GM19099 (cell line): Measurements from ENCODE around the gene AK9.

ENCODE experiments used
- POLR2A ChIP-seq: IDR thresholded peaks from 3 replicates; pipeline ENCODE4 v1.6.1; 2011; ENCODE audit warnings: low read depth; ENCODE audit not compliant: insufficient read length; ENCODE audit errors: extremely low read depth

The AK9 gene

DNA sequence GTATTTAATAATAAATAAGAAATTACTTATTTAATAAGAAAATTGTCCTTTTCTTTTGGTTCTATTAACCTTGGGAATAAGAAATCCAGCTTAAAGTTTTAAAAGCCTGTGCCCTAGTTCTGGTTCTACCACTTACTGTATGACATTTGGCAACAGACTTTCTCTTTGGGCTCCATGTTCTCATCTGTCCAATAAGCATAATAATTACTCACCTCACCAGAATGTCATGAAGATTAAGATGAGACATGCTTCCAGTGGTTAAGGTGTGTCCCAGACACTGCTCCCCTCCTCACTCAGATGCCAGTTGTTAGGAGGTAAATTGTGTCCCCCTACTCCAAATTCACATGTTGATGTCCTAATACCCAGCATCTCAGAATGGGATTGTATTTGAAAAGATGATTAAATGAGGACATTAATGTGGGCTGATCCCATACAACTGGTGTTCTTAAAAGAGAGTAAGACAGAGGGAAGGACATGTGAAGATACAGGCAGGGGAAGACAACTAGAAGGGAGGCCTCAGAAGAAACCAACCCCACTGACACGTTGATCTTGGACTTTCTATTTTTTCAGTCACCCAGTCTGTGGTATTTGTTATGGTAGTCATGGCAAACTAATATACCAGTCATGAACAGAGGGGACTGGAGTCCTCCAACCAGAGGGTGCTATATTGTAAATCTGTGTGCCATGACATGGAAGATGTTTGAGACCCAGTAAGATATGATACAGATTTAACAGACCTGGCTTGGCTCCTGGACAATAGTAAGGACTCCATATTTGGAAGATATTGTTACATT, 229.1 kb downstream of the AK9 start:
- no peak for TF ChIP-seq POLR2A

DNA sequence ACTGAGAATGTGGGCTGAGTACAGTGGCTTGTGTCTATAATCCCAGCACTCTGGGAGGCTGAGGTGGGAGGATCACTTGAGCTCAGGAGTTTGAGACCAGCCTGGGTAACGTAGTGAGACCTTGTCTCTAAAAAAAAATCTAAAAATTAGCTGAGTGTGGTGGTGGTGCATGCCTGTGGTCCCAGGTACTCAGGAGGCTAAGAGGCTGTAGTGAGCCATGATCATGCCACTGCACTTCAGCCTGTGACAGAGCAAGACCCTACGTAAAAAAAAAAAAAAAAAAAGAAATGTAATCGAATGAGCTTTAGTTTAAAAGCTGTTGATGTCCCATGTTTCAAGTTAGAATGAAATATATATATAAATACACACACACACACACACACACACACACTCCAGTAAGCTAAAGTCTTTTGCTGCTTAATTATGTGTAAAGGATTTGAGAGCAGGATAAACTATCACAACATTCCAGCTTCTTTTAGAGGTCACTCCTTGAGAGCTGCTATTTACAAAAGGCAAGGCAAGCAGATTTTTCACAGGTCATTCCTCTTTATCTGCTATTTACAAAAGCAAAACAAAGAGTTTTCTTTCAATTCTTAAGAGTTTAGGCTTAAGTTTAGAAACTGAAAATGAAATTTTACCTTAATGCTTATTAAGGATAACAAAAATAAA, 230.7 kb downstream of the AK9 start:
- no peak for TF ChIP-seq POLR2A

DNA sequence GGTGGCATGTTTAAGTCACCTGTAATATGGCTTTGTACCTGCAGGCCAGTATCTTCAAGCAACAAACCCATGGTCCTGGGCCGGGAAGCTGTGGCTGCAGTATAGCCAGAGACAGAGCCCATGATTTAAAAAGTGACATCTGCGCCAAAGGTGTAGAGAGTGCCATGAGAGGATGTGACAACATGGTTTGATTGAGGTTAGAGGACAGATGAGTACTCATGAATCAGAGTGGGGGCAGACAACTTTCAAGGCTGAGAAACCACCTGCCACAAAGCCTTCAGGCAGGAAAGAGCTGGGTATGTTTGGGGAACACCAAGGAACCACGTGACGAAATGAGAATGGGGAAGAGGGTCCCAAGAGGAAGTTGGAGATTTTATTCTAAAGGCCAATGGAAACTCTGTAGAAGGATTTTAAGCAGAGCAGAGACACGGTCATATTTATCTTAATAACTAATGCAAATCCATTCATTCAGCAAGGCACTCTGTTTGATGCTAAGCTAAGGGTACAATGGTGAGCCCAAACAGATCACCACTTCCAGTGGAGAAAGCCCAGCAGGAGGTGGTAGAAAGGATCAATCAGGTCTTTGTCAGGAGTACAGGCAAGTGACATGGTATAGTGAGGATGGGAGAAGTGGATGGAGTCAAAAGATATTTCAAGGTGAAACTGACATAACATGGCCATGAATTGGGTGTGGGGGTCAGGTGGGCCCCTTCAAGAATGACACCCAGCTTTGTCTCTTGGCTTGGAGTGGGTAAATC, 232.0 kb downstream of the AK9 start:
- TF ChIP-seq POLR2A, result no peak

DNA sequence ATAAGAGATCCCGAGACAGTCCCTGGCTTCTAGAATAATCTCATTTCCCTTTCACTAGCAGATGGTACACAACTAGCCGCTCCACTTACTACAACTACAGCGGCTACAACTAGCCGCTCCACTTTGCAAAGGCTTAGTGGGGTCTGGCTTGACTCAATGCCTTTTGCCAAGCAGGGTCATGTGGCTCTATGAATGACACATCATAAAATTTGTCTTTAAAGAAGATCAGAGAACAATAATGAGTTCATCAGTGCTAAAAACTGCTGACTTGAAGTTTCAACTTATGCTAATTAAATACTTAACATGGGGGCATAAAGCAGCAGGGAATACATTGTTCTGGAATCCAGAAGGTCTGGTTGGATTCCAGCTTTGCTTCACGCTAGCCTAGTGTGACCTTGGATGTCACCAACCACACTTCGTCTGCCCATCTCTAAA, 233.4 kb downstream of the AK9 start:
- TF ChIP-seq POLR2A, result no peak

DNA sequence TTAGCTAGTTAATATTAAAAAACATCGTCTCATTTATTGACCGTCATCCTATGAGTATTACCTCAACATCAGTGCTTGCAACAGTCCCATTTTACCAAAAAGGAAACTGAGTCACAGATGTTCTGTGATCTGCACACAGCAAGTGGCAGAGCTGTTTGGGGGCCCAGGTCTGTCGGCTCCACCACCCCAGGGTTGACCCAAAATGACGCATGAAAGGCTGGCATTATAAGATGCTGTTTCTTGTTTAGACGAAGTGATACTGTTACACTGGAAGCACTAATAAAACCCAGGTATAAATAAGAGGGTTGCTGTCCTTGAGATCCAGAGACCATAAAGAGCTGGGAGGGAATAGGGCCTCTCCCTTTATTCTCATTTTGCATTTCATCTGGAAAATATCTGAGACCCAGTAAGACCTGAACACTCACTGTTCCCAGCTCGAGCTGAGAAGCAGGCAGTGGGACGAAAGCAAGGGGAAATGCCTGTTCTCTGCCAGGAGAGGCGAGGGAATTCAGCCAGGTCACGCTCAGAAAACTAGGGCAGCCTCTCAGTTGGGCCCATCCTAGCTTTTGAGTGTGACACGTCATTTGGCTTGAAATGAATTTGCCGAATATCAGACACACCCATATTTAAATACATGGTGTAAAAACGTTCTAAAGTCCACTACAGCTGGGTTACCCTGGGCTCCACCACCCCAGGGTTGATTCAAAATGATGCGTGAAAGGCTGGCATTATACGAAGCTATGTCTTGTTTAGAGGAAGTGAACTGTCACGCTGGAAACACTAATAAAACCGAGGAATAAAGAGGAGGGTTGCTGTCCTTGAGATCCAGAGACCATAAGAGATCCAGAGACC, 234.1 kb downstream of the AK9 start:
- TF ChIP-seq POLR2A, result peak; percentile 19

DNA sequence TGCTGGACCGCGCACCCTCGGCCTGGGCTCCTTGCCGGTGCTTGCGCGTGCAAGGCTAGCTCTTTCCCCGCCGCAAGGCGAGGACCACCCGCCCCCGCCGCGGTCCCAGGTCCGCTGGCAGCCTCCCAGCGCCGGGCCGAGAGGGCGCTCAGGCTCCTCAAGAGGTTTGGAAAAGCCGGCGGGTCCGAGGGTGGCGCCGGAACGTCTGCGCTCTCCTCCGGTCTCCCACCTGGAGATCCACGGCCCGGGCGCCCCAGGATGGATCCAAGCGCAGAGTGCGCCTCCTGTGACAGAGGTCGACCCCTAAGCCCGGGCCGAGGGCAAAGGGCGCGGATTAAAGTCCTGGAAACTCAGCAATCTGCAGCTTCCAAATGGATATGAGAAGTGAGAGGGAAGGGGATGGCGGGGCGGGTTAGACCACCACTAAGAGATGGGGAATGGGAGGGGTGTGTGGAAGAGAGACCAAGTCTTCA, 234.9 kb downstream of the AK9 start:
- peak; percentile 21 for TF ChIP-seq POLR2A

DNA sequence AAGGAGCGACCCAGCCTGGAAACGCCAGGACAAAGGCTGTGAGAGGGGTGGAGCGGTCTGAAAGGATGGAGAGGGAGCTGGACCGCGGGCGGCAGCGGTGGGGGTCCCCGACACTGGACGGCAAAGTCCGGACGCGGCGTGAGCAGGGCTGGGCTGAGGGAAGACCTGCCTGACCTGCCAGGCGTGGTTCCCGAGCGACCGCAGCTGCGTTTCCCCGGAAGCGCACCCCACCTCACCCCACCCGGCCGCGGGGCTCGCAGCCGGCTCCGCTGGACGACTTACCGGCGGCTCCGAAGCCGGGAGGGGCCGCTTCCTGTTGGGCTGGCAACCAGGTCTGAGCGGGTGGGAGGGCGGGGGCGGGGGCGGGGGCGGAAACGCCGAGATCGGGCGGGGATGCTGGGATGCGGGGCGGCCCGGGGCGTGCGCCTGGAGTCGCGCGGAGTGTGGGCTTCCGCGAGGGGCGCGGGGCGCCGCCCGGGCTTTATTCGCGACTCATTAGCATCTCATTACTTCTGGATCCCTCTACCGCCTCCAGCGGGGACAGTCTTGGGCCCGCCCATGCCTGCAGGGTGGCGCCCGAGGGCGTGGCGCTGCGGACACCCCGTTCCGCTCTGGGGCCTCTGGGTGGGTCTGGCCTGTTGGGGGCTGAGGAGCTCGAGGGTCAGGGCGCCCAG, 235.4 kb downstream of the AK9 start, which contains the start of gene MICAL1:
TSS of gene MICAL1 (minus strand) at position 336 of the 674 bp plus-strand sequence. CDS start 1,576 bp downstream, outside the sequence.
- peak; percentile 77 for TF ChIP-seq POLR2A

DNA sequence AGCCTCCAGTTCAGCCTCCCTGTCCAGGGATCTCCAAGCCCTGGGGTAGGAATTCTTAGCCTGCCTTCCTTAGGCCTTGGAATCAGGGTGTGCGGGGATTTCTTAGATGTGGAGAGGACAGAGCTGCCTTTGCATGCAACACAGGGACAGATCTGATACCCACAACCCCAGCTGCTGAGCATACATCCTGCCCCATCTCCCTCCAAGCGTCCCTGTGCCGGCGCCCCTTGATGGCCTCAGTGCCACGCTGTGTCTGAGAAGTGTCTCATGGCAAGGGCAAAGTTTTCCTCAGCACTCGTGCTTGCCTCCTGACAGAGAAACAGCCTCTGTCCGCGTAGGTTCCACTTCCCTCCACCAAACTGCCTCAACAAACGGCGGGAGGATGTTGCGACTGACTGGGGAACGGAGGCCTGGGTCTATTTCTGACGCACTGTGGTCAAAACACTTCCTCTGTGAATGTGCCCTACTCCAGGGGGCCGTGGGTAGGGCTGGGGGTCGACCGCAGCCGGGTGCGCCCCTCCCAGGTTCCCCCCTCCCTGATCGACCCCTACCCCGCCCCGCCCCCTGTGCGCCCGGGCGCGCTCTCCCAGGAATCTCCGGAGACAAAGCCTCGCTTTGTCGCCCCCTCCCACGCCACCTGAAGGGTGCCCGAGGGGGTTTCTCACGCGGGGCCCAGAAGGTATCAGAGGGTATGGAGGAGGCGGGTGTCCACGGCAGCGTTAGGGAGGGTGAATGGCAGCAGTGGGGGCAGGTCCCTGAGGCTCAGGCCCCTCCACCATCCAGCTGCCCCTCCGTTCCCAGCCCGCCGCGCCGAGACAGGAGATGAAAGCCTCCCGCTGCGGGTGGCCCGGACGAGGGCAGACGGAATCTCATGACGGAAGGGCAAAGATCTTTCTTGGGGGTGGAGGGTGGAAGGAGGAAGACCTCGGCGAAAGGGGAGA, 236.2 kb downstream of the AK9 start:
- peak; percentile 64 for TF ChIP-seq POLR2A

DNA sequence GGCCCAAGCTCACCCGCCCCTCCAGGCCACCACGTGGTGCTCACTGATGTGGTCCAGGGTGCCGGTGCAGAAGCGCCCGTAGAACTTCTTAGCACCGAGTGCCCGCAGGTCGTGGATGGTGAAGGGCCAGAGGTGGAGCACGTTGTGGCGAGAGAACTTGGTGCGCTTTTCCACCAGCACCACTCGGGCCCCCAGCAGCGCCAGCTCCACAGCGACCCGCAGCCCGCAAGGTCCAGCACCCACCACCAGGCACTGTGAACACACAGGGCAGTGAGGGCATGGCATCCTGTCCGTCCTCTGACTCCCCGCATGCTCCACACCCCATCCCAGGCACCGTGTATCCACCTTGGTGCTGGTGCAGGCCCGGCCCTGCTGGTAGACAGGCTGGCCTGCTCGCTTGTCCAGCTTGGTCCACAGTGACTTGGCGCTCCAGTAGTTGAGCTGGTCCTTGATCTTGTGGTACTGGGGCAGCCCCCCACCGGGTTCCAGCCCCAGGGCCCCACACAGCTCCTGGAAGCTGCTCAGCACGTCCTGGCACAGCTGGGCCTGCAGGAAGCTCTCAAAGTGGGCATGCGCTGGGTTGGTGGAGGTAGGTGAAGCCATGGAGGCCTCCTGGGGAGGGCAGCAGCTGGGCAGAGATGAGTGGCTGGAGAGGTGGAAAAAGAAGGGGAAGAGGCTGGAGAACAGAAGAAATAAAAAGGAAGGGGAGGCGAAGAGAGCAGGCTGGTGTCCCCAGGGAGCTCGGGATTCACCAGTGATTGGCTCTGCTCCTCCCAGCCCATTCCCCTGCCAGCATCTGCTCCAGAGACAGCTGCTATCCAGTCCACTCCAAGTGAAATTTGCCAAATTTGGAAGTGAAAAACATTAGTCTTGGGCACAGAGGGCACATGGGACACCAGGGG, 237.2 kb downstream of the AK9 start:
- no peak for TF ChIP-seq POLR2A

DNA sequence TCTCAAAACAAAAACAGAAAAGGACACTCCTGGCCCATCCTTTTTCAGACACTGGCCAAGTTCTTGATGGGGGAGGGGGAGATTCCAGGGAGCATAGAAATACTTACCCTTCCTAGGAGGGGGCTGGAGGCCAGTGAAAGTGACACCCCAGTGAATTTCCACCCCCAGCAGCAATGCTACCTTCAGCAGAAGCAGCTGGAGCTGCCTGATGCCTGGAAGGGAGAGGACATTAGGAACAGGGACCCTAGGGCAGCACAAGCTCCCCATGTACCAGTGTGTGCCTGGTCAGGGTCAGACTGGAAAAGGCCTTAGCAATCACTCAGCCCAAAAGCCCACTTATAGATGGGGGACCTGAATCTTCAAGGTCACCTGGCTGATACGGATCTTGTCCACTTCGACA, 237.8 kb downstream of the AK9 start:
- TF ChIP-seq POLR2A, result no peak

DNA sequence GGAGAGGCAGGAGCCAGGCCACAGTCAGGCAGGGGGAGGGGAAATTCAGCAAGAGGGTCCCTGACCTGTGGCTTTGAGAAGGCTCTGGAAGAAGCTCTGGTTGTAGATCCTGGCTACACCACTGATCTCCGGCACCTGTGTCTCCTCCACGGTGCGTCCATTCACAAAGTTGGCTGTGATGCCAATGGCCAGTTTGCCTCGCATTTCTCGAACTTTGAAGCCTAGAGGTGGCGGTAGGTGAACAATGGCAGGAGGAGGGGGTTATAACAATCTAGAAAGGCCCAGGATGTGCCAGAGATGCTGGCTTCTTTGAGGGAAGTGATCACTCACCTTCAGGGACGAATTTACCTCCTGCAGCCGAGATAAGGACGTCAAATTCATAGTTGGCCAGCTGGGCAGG, 238.8 kb downstream of the AK9 start:
- TF ChIP-seq POLR2A, result no peak

DNA sequence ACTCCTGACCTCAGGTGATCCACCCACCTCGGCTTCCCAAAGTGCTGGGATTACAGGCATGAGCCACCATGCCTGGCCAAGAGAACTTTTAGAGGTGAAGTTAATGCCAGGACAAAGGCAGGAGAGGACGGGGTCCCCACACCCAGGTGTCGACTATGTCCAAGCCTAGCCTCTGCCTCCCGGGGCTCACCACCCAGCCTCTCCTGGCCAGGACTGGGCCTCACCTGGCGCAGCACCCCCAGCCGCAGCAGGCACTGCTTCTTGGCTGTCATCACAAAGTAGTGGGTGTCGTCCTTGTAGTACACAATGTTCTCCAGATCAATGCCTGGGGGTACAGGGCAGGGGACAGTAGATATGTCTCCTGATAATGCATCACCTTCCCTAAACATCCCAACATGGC, 239.6 kb downstream of the AK9 start:
- TF ChIP-seq POLR2A, result no peak

DNA sequence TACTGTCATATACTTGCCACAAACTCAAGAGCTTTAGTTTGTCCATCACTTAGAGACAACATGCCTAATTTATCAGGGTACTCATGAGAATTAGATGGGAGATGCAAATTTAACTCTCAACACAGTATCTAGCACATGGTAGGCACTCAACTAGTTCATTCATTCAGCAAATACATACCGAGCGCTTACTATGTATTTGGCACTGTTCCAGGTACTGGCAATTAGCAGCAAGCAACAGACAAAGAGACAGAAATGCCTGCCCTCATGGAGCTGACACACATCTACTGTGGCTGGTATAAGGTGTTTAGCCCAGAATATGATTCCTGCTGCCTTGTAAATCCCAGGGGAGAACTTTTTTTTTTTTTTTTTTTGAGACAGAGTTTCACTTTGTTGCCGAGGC, 240.2 kb downstream of the AK9 start:
- TF ChIP-seq POLR2A, result no peak
